A549 (cell line): ENCODE data around the gene PRMT3.

ENCODE experiments used
- BHLHE40 ChIP-seq: IDR thresholded peaks from 2 replicates; pipeline ENCODE4 v1.6.1; 2012; ENCODE audit warnings: low read depth, low read length, inconsistent platforms
- CTCF ChIP-seq: fragments of >200 bp; sonication (Bioruptor Twin); formaldehyde crosslinking; IDR thresholded peaks from 3 replicates; pipeline ENCODE4 v1.5.1; 2016
- HMGXB4 ChIP-seq: fragments of 250-450 bp; sonication (Bioruptor Pico); IDR thresholded peaks from 2 replicates; pipeline ENCODE4 v1.5.0; 2021; ENCODE audit warnings: mild to moderate bottlenecking, moderate library complexity, borderline replicate concordance
- KDM1A ChIP-seq: fragments of 200-600 bp; sonication (generic); IDR thresholded peaks from 2 replicates; pipeline ENCODE4 v1.6.1; 2016; ENCODE audit warnings: low read depth, mild to moderate bottlenecking
- RARB ChIP-seq: fragments of 250-450 bp; sonication (Bioruptor Pico); IDR thresholded peaks from 2 replicates; pipeline ENCODE4 v1.8.0; 2021; ENCODE audit warnings: mild to moderate bottlenecking, moderate library complexity
- USF2 ChIP-seq: fragments of 450-650 bp; IDR thresholded peaks from 2 replicates; pipeline ENCODE4 v1.6.1; 2014; ENCODE audit warnings: antibody characterized with exemption

GRCh38 chr11:20536365-20536764 is 148.8 kb downstream of the PRMT3 start:
- TF ChIP-seq HMGXB4 (CRISPR knock-in tag) (no peak), BHLHE40 (no peak), CTCF (no peak), KDM1A (no peak), RARB (no peak), USF2 (no peak)
